Neural crest cell (in vitro differentiated cells): ENCODE measurements around the gene GALNTL6. TPM values are rescaled to one million over a fixed set of nuclear protein-coding genes. Genes with fewer than 3 reads are reported as not detected.
A peak's percentile ranks its signal among the peaks of the same experiment; 100 is the strongest.

Experiments used
- DNase-seq: peaks from one replicate; pipeline ENCODE4 v3.0.0; 2021; ENCODE audit warnings: low read depth, mixed read lengths, low spot score
- H3K27ac Mint-ChIP-seq: one replicate; pipeline ENCODE4 v1.8.0; 2021; ENCODE audit warnings: mild to moderate bottlenecking, mixed read lengths; ENCODE audit not compliant: unreplicated experiment
- H3K27me3 Mint-ChIP-seq: 2 replicates; pipeline ENCODE4 v1.8.0; 2021; ENCODE audit warnings: low read depth, mild to moderate bottlenecking, mixed read lengths
- H3K36me3 Mint-ChIP-seq: 2 replicates; pipeline ENCODE4 v1.8.0; 2021; ENCODE audit warnings: low read depth, mild to moderate bottlenecking, mixed read lengths
- H3K4me1 Mint-ChIP-seq: 2 replicates; pipeline ENCODE4 v1.8.0; 2021; ENCODE audit warnings: mixed read lengths
- H3K4me3 Mint-ChIP-seq: one replicate; pipeline ENCODE4 v1.8.0; 2021; ENCODE audit warnings: mild to moderate bottlenecking, mixed read lengths
- H3K9me3 Mint-ChIP-seq: 2 replicates; pipeline ENCODE4 v1.8.0; 2021; ENCODE audit warnings: mixed read lengths
- total RNA-seq: library from RNA; stranded (reverse); gene quantifications from 2 replicates; pipeline ENCODE4 v1.2.1, GENCODE V29; 2021
- TF ChIP-seq, protein P1 (sequence below): fragments of 200-600 bp; sonication (generic); conservative IDR thresholded peaks from 2 replicates; pipeline ENCODE4 v1.5.0; 2021; ENCODE audit warnings: antibody characterized with exemption, mild to moderate bottlenecking

The GALNTL6 gene
- total RNA-seq, 1 donor from 2014 or later, result 0.07 TPM

- H3K9me3 Mint-ChIP-seq, result no peaks in the 10 kb centered on the region
- no peak for DNase-seq
- H3K27ac Mint-ChIP-seq, result no peak overlapping the region
- H3K27me3 Mint-ChIP-seq, result peaks cover 60% of the 10 kb centered on the region
- H3K36me3 Mint-ChIP-seq, result no peaks in the 10 kb centered on the region
- H3K4me1 Mint-ChIP-seq, result peaks cover 25% of the 10 kb centered on the region
- peak overlapping the region; percentile 5 for H3K4me3 Mint-ChIP-seq
- TF ChIP-seq, protein P1, sequence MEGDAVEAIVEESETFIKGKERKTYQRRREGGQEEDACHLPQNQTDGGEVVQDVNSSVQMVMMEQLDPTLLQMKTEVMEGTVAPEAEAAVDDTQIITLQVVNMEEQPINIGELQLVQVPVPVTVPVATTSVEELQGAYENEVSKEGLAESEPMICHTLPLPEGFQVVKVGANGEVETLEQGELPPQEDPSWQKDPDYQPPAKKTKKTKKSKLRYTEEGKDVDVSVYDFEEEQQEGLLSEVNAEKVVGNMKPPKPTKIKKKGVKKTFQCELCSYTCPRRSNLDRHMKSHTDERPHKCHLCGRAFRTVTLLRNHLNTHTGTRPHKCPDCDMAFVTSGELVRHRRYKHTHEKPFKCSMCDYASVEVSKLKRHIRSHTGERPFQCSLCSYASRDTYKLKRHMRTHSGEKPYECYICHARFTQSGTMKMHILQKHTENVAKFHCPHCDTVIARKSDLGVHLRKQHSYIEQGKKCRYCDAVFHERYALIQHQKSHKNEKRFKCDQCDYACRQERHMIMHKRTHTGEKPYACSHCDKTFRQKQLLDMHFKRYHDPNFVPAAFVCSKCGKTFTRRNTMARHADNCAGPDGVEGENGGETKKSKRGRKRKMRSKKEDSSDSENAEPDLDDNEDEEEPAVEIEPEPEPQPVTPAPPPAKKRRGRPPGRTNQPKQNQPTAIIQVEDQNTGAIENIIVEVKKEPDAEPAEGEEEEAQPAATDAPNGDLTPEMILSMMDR, result no peak
Measured at GRCh38 chr4:171814545-171814944, 1.3 kb downstream of the GALNTL6 start.

- Mint-ChIP-seq H3K27me3 (peaks cover 43% of the 10 kb centered on the region), H3K36me3 (no peaks in the 10 kb centered on the region), H3K27ac (no peak overlapping the region), H3K4me3 (no peak overlapping the region), H3K4me1 (peaks cover 24% of the 10 kb centered on the region), H3K9me3 (no peaks in the 10 kb centered on the region)
- no peak for DNase-seq
- TF ChIP-seq, protein P1, result no peak
Measured at GRCh38 chr4:171817026-171817425, 3.8 kb downstream of the GALNTL6 start.

DNA sequence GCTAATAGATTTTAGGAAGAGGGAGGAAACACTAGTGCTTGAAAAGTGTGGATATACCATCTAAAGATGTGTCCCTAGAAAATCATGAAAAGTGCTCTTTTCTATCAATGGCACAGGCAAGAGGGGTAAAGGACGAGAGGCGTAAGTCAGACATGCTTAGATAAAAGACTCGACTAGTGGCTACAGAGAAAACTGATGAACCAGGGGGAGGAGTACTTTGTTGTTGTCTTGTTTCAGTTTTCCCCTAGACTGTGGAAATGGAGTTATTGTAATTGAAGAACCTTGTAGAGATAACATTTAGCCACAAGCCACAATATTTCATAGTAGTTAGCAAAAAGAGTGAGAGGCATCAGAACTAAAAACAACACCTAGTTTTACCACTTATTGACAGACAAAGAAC is 21.4 kb downstream of the GALNTL6 start:
- TF ChIP-seq, protein P1, result no peak
- Mint-ChIP-seq H3K36me3 (no peaks in the 10 kb centered on the region), H3K27ac (no peak overlapping the region), H3K27me3 (no peaks in the 10 kb centered on the region), H3K4me3 (no peak overlapping the region), H3K9me3 (peaks cover 3% of the 10 kb centered on the region), H3K4me1 (no peaks in the 10 kb centered on the region)
- DNase-seq, result no peak

DNA sequence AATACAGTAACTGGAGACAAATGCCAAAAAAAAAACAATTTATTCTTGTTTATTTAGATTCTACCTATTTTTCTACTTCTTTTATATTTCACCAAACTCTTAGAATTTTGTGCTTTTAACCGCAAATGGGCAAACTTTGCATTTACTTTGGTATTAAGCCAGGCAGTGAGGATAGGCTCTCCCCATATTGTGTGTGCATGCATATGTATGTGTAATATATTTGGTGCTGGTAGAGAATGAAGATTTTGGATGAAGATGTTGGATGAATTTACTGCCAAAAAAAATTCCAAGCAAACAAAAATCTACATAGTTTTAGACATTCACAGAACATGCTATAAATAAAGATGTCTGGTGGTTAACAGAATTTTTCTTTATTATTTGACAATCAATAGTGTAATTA is 30.3 kb downstream of the GALNTL6 start:
- Mint-ChIP-seq H3K4me3 (no peak overlapping the region), H3K27ac (no peak overlapping the region), H3K36me3 (no peaks in the 10 kb centered on the region), H3K27me3 (no peaks in the 10 kb centered on the region), H3K9me3 (no peaks in the 10 kb centered on the region), H3K4me1 (peaks cover 12% of the 10 kb centered on the region)
- no peak for DNase-seq
- TF ChIP-seq, protein P1, result no peak

GRCh38 chr4:171846232-171846631 is 33.0 kb downstream of the GALNTL6 start:
- Mint-ChIP-seq H3K27ac (no peak overlapping the region), H3K27me3 (no peaks in the 10 kb centered on the region), H3K4me3 (no peak overlapping the region), H3K9me3 (no peaks in the 10 kb centered on the region), H3K4me1 (peaks cover 4% of the 10 kb centered on the region), H3K36me3 (no peaks in the 10 kb centered on the region)
- peak; percentile 54 for DNase-seq
- TF ChIP-seq, protein P1, result peak; percentile 77

DNA sequence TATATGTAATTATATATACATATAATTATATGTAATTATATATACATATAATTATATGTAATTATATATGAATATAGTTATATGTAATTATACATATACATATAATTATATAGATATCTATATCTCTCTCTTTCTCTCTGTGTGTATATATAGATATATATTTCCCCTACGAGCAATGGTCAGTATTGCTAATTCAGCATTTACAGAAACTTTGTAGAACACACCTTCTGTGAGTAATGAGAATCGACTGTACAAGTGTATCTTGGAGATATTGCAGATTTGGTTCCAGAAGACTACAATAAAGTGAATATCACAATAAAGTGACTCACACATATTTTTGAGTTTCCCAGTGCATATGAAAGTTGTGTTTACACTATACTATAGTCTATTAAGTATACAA is 33.7 kb downstream of the GALNTL6 start:
- H3K4me3 Mint-ChIP-seq, result no peak overlapping the region
- TF ChIP-seq, protein P1, result no peak
- H3K9me3 Mint-ChIP-seq, result no peaks in the 10 kb centered on the region
- H3K36me3 Mint-ChIP-seq, result no peaks in the 10 kb centered on the region
- H3K27me3 Mint-ChIP-seq, result no peaks in the 10 kb centered on the region
- DNase-seq, result no peak
- H3K4me1 Mint-ChIP-seq, result peaks cover 4% of the 10 kb centered on the region
- no peak overlapping the region for H3K27ac Mint-ChIP-seq
